Measurements from ENCODE around the gene STX17.

- TF ChIP-seq, protein P1, sequence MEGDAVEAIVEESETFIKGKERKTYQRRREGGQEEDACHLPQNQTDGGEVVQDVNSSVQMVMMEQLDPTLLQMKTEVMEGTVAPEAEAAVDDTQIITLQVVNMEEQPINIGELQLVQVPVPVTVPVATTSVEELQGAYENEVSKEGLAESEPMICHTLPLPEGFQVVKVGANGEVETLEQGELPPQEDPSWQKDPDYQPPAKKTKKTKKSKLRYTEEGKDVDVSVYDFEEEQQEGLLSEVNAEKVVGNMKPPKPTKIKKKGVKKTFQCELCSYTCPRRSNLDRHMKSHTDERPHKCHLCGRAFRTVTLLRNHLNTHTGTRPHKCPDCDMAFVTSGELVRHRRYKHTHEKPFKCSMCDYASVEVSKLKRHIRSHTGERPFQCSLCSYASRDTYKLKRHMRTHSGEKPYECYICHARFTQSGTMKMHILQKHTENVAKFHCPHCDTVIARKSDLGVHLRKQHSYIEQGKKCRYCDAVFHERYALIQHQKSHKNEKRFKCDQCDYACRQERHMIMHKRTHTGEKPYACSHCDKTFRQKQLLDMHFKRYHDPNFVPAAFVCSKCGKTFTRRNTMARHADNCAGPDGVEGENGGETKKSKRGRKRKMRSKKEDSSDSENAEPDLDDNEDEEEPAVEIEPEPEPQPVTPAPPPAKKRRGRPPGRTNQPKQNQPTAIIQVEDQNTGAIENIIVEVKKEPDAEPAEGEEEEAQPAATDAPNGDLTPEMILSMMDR (IDR thresholded peaks at IDR 0.05), result no peak
- TF ChIP-seq POLR2A (IDR thresholded peaks at IDR 0.05), result no peak
These were observed 107.1 kb downstream of the STX17 start for GRCh38 chr9:100013573-100013972.
